Measurements from ENCODE around the gene ANKRD33B.
A peak's percentile ranks its signal among the peaks of the same experiment; 100 is the strongest.
"Not testable (repeated sequence)": the region's sequence is repeated elsewhere in the genome, so short reads cannot be mapped to it uniquely, and the experiment has no call there.

The ANKRD33B gene

GRCh38 chr5:10559151-10559550, 4.7 kb upstream of the ANKRD33B start:
- DNase-seq (ENCODE audit: low read depth) = no peak

- DNase-seq (ENCODE audit: low read depth) = no peak
Measured at GRCh38 chr5:10559871-10560270, 4.0 kb upstream of the ANKRD33B start.

- no peak for DNase-seq (ENCODE audit: low read depth)
Measured at GRCh38 chr5:10562201-10563109, 1.4 kb upstream of the ANKRD33B start.

GRCh38 chr5:10563110-10563944, 543 bp upstream of the ANKRD33B start:
- DNase-seq (ENCODE audit: low read depth) = peak; percentile 27

DNA sequence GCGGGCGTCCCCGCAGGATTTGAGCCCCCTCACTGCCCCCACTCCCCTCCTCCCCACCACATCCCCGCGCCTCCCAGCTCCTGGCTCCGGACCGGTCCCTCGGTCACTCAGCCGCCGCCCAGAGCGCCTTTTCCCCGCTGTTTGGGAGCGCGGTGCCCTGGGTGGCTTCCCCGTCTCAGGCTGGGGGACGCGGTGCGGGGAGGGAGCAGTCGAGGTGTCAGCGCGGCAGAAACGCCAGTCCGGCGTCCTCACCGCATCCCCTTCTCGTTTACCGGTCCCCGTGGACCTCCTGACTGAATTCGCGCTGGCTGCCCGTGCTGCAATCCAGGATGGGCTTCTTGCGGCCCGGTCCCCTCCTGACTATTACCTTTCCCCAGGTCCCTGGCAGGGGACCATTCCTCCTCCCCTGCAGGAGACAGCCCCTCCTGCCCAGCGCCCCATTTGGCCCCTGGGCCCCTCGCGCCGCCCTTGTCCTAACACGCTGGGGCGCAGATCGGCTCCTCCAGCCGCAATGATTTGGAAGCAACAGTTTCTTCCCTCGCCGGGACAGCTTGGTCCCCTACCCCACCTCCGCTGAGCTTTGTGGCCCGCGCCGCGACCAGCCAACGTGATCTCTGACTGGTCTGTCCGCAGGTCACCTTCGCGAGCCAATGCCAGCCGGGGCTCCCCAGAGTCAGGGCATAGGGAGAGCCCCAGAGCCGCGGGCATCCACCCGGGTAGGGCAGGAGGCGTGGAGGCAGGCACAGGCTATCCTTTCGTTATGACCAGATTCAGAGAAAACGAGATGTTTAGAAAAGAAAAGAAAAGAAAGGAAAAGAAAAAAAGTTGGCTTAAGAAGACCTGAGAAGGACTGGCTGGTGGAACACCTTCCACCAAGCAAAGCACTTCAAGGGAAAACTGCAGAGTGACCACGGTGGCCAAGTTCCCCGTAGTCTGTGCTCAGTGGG, 1.2 kb downstream of the ANKRD33B start:
- no peak for DNase-seq (ENCODE audit: low read depth)

- no peak for DNase-seq (ENCODE audit: low read depth)
Measured at GRCh38 chr5:10565785-10566542, 2.1 kb downstream of the ANKRD33B start.

DNA sequence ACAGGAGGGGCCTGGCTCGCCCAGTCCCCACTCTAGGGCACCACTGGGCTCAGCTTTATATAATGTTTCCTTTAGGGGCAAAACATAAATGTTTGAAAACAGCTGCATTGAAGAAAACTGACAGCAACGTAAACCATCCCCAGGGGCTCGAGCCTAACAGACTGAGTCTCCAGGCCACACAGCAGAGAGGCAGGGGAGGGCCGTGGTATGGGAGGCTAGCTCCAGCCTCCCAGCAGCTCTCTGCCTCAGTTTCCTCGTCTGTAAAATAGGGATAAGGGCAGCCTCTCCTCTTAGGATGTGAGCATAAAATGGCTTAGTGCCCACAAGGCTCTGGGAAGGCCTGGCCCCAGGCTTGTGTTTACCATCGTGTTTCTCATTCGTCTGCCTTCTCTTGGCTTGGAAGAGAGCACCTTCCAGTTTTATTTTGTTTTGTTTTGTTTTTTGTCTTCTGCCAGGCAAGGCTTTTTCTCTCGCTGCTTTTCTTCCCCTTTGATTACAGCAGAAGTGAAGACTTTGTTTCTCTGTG, 2.7 kb downstream of the ANKRD33B start:
- DNase-seq (ENCODE audit: low read depth) = no peak

DNA sequence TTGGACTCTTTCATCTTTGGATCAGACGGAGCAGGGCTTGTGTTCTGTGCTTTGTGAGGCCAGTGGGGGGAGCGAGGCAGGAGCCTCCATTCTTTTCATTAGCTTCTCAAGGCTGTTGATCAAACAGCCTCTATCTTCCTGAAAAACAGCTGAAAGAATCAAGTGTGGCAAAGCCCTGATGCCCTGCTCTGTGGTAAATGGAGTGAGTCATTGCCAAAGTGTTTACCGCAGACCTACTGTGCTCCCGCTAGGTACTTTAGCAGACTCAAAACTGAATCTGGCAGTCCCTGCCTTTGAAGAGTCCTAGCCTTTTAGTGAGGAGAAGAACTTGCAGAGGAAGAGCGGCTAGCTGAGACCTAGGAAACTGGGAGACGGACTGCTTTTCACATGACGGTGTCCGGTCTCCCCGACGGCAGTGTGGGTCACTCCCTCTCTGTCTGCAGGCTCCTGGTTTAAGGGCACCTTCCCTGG, 3.3 kb downstream of the ANKRD33B start:
- DNase-seq (ENCODE audit: low read depth) = no peak

DNA sequence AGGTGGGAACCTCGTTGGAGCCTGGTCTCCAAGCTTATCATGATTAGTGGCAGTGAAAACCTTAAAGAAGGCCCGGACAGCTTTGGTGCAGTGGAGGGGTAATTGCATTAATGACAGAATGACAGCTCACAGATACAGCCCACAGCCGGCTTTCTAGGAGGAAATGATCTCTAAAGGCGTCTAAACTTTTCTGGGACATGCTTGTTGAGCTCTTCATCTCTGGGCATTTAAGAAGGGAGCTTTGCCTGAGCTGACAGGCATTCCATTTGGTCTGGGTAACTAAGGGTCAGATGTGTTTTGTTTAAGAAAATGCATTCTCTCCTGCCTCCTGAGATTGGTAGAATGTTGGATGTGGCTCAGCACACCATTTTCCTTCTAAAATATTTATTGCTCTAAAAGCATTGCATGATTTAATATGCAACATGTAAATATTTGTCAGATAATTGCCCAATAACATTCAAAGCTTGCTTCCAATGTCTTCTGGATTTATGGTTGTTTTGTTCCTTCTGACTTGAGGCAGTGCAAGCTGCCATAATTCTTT, 4.0 kb downstream of the ANKRD33B start:
- DNase-seq (ENCODE audit: low read depth) = no peak

DNA sequence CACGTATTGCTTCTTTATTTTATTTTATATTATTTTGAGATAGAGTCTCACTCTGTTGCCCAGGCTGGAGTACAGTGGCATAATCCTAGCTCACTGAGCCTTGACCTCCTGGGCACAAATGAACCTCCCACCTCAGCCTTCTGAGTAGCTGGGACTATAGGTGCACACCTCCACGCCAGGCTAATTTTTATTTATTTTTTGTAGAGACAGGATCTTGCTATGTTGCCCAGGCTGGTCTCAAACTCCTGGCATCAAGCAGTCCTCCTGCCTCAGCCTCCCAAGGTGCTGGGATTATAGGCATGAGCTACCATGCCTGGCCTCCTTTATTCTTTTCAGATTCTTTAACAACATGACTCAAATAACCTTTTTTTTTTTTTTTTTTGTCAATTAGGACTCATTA, 6.7 kb downstream of the ANKRD33B start:
- not testable (repeated sequence) for DNase-seq (ENCODE audit: low read depth)

GRCh38 chr5:10572451-10572850, 8.6 kb downstream of the ANKRD33B start:
- no peak for DNase-seq (ENCODE audit: low read depth)

DNA sequence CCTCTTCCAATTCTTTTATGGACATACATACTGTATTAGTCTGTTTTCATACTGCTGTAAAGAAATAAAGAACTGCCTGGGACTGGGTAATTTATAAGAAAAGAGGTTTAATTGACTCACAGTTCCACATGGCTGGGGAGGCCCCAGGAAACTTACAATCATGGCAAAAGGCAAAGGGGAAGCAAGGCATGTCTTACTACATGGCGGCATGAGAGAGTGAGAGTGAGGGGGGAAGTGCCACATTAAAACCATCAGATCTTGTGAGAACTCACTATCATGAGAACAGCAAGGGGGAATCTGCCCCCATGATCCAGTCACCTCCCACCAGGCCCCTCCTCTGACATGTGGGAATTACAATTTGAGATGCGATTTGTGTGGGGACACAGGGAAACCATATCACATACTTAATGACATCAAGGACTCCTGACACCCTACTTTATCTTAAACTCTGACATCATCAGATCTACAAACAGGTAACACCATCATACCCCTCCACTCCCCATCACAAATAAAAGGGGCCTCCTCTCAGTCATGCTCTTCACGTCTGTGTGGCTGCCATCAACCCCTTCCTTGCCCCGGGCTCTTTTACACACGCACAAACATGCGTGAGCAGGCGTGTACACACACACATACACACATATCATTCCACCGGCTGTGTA, 9.7 kb downstream of the ANKRD33B start:
- no peak for DNase-seq (ENCODE audit: low read depth)

GRCh38 chr5:10574879-10575278, 11.0 kb downstream of the ANKRD33B start:
- not testable (repeated sequence) for DNase-seq (ENCODE audit: low read depth)

- DNase-seq (ENCODE audit: low read depth) = no peak
Measured at GRCh38 chr5:10576121-10576789, 12.4 kb downstream of the ANKRD33B start.

DNA sequence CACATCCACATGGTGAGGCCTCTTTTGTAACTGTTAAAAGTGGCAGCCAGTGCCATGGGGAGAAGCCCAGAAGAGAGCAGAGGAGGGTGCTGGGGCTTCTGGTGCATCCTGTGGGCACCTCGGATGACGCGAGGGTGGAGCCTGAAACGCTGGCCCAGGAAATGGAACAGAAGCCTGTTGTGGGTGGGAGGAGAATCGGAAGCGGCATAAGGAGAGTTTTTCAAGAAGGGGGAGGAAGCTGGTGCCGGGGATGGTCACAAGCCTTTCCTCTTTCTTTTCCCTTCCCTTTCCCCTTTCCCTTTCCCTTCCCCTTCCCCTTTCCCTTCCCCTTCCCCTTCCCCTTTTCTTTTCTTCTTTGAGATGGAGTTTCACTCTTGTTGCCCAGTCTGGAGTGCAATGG, 12.9 kb downstream of the ANKRD33B start:
- no peak for DNase-seq (ENCODE audit: low read depth)

- no peak for DNase-seq (ENCODE audit: low read depth)
Measured at GRCh38 chr5:10577371-10578292, 13.8 kb downstream of the ANKRD33B start.

DNA sequence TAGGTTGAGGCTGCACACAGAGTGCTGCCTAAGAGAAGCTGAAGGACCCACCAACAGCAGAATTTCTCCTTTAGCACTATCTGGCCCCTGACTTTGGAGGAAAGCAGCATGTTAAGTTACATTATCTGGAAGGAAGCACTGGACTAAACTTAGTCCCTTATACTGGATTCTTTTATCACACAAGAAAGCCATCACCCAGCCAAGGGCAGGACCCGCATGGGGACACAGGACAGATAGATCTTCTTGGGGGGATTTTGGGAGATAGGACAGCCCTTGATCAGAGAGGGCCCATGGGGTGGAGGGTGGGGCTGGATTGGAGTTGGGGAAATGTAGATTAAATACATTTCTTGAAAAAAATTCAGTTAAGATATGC, 14.4 kb downstream of the ANKRD33B start:
- DNase-seq (ENCODE audit: low read depth) = no peak

- no peak for DNase-seq (ENCODE audit: low read depth)
Measured at GRCh38 chr5:10578869-10579268, 15.0 kb downstream of the ANKRD33B start.

Data from activated T-cell treated with anti-CD3 and anti-CD28 coated beads for 1 hour (primary cell).